Measurements from ENCODE around the gene KMT5C.

KMT5C gene

GRCh38 chr19:55369653-55370304, 30.1 kb downstream of the KMT5C start:
- DNase-seq = peak; percentile 50

- no peak for DNase-seq
Observed at GRCh38 chr19:55370305-55370988, 30.8 kb downstream of the KMT5C start, which contains the start of gene IL11. Gene IL11 (minus strand): TSS chr19:55370463. CDS start chr19:55370310, 153 bp downstream.

GRCh38 chr19:55372316-55373081, 32.8 kb downstream of the KMT5C start:
- no peak for DNase-seq

- no peak for DNase-seq
Observed at GRCh38 chr19:55373306-55373992, 33.8 kb downstream of the KMT5C start.

DNA sequence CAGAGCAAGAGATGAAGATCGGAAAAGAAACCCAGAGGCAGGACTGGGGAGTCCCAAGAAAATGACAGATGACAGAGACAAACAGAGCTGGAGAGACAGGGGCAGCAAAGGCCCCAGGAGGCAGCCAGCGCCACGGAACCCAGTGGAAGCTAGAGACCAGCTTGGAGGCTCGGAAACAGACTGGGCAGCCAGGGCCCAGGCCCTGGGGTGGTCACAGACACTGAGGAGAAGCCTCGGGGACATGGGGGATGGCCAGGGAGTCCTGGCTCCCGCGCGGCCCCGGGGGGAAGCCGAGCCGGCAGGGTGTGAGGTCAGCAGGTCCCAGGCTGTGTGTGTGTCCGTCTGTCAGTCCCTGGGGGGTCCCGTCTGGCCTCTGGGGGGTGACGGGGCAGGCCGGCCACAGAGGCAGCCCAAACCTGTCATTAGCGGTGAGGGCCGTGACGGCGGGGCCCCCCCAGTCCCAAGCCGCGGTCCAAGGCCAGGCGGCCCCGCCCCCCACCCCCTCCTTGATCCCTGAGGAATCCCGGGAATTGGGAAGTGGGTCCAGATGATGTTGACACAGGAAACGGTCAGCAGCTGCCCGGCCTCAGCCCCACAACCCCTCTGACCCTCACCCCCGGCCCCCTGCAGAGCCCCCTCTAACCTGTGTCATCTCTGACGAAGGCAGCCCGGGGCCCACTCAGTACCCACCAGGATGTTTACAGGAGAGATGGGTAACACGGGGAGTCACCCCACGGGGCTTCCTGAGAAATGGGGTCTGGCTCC, 34.5 kb downstream of the KMT5C start:
- no peak for DNase-seq

DNA sequence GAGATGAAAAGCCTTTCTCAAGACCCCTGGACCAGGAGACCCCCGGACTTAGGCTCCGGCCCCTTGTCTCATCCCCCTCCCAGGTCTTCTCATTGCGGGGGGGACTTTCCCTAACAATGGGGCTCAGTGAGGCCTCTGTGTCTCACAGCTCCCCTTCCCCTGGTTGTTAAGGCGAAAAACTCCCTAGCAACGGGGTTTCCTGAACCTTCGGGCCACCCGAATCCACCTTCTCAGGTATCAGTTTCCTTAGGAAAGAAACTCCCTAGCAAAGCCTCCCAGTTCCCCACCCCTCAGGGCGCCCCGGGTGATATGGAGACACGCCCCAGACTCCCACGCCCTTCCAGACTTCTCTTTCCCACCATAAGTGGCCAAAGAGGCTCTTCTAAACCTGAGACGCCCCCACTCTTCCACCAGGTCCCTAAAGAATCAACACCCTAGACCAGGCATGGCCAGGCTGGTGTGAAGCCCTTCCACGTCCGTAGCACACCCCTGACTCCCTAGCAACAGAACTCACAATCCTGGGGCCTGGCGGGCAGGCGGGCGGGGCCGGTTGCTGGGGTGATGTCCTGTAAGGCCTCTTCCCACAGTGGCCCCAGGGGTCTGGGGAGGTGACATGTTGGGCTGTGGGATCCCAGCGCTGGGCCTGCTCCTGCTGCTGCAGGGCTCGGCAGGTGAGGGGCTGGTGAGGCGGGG, 36.7 kb downstream of the KMT5C start, which contains the start of gene TMEM190:
TSS of gene TMEM190 (plus strand) at position 586 of the 693 bp plus-strand sequence. CDS start at position 614, 28 bp downstream.
- DNase-seq = no peak

DNA sequence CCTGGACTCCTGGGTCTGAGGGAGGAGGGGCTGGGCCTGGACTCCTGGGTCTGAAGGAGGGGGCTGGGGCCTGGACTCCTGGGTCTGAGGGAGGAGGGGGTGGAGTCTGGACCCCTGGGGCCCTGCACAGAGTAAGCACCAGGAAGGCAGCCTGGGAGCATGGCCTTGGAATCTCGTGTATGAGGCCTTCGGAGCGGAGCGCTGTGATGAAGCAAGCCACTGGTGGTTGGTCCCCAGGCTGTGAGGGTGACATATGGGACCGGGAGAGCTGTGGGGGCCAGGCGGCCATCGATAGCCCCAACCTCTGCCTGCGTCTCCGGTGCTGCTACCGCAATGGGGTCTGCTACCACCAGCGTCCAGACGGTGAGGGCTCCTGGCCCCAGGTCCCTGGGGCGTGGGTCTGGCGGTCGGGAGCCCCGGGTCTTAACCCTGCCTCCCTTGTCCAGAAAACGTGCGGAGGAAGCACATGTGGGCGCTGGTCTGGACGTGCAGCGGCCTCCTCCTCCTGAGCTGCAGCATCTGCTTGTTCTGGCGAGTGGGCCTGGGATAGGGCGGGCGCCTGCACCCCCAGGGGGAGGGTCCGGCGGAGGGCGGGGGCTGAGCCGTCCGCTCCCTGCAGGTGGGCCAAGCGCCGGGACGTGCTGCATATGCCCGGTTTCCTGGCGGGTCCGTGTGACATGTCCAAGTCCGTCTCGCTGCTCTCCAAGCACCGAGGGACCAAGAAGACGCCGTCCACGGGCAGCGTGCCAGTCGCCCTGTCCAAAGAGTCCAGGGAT, 37.9 kb downstream of the KMT5C start:
- DNase-seq = no peak

DNA sequence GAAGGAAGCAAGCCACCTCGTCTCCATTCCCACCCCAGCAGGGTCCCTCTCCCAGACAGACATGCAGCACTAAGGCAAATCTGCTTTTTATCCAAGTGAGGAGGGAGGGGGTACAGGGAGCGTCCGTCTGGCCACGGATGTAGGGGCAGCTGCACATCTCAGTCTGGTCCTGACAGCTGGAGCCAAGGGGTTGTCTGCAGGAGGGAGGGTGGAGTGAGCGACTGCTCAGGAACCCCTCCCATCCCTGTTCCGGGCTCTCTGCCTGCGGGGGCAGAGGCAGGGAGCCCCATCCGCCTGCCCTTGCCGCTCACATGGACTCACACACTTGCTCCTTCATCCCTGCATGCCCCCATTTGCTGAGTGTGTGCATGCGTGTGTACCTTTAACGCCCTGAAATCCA, 39.5 kb downstream of the KMT5C start:
- peak; percentile 76 for DNase-seq

GRCh38 chr19:55382013-55382412, 42.3 kb downstream of the KMT5C start:
- DNase-seq = no peak

DNA sequence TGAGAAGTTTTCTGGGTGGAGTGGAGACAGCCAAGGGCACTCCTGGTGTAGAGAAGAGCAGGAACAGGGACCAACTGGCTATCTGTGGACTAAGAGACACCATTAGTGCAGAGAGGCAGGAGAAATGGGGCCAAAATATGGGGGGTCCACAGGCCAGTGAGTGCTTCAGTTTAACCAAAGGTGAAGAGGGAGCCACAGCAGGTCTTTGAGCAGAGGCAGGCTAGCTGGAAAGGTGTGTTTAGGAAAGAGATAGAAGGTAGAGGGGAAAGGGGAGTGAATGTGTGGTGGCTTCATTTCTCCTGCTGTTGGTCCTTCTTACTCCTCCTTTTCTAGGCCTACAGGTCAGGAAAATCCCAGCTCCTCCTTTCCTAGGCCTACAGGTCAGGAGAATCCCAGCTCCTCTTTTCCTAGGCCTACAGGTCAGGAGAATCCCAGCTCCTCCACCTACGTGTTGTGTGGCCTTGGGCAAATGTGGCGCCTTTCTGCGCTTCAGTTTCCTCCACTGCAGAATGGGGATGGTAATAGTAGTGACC, 42.9 kb downstream of the KMT5C start:
- DNase-seq = no peak

DNA sequence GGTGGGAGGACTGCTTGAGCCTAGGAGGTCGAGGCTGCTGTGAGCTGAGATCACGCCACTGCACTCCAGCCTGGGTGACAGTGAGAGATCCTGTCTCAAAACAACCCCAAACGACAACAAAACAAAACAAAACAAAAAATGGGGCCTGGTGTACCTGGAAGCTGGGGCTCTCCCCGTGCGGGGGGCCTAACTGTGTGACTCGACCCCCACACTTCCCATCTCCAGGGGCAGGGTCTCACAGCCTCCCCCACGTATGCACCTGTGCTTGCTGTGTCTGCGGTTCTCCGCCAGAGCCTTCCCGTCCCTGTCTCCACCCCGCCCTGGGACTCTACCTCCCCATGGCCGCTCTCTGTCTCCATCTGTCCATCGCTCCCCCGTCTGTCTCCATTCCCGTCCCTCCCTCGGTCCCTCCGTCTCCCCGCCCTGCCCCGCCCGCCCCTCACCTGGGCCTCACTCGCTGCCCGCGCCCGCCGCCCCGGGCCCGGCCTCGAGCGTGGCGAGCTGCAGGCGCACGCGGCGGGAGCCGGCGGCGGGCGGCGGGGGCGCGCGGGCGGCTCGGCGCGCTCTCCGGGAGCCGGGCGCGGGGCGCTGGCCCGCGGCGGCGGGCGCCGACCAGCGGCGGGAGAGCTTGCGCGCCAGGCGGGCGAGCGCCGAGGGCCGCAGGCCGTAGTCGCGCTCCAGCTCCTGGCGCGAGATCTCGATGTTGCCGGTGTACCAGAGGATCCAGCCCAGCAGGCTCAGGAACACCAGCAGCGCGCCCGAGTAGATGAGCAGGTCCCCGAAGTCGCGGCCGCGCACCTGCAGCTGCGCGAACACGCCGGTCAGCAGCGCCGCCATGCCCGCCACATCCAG, 43.8 kb downstream of the KMT5C start:
- DNase-seq = no peak

DNA sequence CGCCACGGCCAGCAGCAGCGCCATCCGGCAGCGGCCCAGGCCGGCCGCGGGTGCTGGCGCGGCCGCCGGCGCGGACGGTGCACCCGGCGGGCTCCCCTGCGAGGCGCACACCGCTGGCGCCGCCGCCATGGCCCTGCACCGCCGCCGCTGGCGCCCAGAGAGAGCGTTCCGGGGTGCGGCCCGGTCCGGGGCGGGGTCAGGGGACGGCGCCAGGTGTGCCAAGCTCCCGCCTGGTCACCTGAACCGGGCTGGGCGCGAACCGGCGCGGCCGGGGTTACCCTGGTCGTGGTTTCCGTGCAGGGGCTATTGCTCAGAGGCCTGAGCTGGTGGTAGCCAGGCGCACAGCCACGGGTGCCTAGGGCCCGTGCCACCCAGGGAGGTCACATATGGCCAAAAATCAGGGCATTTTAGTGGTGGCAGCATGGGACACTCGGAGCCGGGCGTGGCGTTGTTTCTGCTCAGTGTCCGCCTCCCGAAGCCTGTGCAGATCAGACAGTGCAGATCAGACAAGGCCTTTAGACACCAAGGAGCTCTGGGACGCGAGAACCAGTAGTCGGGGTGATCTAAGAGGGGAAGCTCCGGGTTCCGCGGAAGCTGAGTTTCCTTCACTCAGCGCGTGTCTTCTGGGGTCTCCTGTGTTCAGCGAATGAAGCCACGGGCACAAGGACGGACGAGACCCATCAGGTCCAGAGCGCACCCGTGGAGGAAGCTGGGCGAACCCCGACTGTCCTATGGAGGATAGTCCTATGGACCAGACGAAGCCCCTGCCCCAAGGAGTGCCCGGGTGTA, 44.6 kb downstream of the KMT5C start, which contains the start of gene TMEM238:
TSS of gene TMEM238 (minus strand) at position 162 of the 789 bp plus-strand sequence. CDS start at position 129, 33 bp downstream.
- no peak for DNase-seq

GRCh38 chr19:55384920-55385723, 45.4 kb downstream of the KMT5C start:
- DNase-seq = peak; percentile 76

- DNase-seq = peak; percentile 91
Observed at GRCh38 chr19:55385724-55386492, 46.2 kb downstream of the KMT5C start, which contains the start of gene RPL28. Gene RPL28 (plus strand): TSS chr19:55385932. CDS start chr19:55386358, 426 bp downstream.

DNA sequence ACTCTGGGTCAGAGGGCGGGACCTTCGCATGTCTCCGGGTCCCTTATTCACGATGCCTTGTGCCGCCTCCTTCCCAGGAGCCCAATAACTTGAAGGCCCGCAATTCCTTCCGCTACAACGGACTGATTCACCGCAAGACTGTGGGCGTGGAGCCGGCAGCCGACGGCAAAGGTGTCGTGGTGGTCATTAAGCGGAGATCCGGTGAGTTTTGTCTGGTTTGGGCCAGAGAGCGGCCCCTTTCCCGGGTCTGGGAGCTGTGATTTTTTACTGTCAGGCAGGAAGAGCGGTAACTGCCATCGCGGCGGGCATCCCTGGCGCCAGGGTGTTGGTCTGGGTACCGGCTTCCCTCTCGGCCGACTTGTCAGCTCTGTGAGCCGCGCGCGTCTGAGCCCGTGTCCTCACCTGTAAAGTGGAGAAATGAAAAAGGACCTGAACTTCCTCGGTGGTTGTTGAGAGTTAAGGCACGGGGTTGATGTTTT, 46.9 kb downstream of the KMT5C start:
- no peak for DNase-seq

- no peak for DNase-seq
Observed at GRCh38 chr19:55387736-55388497, 48.2 kb downstream of the KMT5C start.
